DND-41 (cell line): ENCODE data around the gene TMEM132C.

ENCODE experiments used
- EZH2 ChIP-seq: IDR thresholded peaks from 3 replicates; pipeline ENCODE4 v1.6.1; 2012; ENCODE audit warnings: borderline replicate concordance, low read depth, mild to moderate bottlenecking, moderate library complexity, low read length, inconsistent platforms; ENCODE audit not compliant: severe bottlenecking
- TF ChIP-seq, protein P1 (sequence below): IDR thresholded peaks from 2 replicates; pipeline ENCODE4 v1.5.1; 2012; ENCODE audit warnings: borderline replicate concordance, low read length, moderate library complexity, mild to moderate bottlenecking; ENCODE audit not compliant: poor library complexity, severe bottlenecking; ENCODE audit errors: extremely low read depth

GRCh38 chr12:128476266-128476665 is 209.3 kb downstream of the TMEM132C start:
- TF ChIP-seq, protein P1, sequence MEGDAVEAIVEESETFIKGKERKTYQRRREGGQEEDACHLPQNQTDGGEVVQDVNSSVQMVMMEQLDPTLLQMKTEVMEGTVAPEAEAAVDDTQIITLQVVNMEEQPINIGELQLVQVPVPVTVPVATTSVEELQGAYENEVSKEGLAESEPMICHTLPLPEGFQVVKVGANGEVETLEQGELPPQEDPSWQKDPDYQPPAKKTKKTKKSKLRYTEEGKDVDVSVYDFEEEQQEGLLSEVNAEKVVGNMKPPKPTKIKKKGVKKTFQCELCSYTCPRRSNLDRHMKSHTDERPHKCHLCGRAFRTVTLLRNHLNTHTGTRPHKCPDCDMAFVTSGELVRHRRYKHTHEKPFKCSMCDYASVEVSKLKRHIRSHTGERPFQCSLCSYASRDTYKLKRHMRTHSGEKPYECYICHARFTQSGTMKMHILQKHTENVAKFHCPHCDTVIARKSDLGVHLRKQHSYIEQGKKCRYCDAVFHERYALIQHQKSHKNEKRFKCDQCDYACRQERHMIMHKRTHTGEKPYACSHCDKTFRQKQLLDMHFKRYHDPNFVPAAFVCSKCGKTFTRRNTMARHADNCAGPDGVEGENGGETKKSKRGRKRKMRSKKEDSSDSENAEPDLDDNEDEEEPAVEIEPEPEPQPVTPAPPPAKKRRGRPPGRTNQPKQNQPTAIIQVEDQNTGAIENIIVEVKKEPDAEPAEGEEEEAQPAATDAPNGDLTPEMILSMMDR: no peak
- no peak for TF ChIP-seq EZH2
